GM19468 (cell line): ENCODE data around the gene CSRP3.
"Not testable (repeated sequence)": the region's sequence is repeated elsewhere in the genome, so short reads cannot be mapped to it uniquely, and the experiment has no call there.

Experiments used
- ATAC-seq: cut with Tn5 transposase; IDR thresholded peaks from one replicate; pipeline ENCODE4 v1.9.1; 2021; ENCODE audit warnings: mild to moderate bottlenecking, moderate library complexity, moderate number of reproducible peaks; ENCODE audit not compliant: unreplicated experiment; ENCODE audit errors: extremely low read depth

The CSRP3 gene

DNA sequence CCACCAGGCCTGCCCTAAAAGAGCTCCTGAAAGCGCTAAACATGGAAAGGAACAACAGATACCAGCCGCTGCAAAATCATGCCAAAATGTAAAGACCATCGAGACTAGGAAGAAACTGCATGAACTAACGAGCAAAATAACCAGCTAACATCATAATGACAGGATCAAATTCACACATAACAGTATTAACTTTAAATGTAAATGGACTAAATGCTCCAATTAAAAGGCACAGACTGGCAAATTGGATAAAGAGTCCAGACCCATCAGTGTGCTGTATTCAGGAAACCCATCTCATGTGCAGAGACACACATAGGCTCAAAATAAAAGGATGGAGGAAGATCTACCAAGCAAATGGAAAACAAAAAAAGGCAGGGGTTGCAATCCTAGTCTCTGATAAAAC lies 64.9 kb downstream of the CSRP3 start:
- not testable (repeated sequence) for ATAC-seq

DNA sequence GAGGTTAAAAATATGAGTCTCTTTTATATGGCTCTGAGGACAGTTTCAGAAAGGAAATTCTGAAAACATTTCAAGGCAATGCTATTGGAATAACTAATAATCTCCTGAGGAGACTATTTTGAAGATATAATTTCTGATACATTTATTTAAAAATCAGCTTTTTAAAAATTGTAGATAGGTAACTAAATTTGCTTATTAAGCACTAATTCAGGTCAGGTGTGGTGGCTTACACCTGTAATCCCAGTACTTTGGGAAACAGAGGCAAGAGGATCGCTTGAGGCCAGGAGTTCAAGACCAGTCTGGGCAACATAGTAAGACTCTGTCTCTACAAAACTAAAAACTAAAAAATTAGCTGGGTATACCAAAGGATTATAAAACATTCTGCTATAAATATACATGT lies 67.8 kb downstream of the CSRP3 start:
- no peak for ATAC-seq
